ENCODE results near the gene SFMBT2. TPM values are rescaled to one million over a fixed set of nuclear protein-coding genes. Genes with fewer than 3 reads are reported as not detected.
"Not testable (repeated sequence)": the region's sequence is repeated elsewhere in the genome, so short reads cannot be mapped to it uniquely, and the experiment has no call there.

Gene SFMBT2
- total and polyA plus RNA-seq, 7 donors, result 0.53 to 8.2 (median 3.0) TPM

GRCh38 chr10:7312488-7312857, 98.4 kb downstream of the SFMBT2 start:
- Histone ChIP-seq H3K4me3 (no peak overlapping the region), H3K27ac (no peak overlapping the region), H3K4me1 (no peaks in the 10 kb centered on the region), H3K27me3 (ENCODE audit: insufficient read depth in 3 of 3, low read length in 2 of 3) (no peaks in the 10 kb centered on the region), H3K9me3 (no peaks in the 10 kb centered on the region), H3K36me3 (ENCODE audit: insufficient read depth in 1 of 2, low read depth in 1 of 2) (peaks cover 0 to 2% of the 10 kb centered on the region in 2 donors)
- TF ChIP-seq CTCF (IDR thresholded peaks at IDR 0.05), result no peak
- WGBS, 3 donors, result 81 to 90% (median 89%) methylated on average over 7 of the region's 7 CpGs
- intact Hi-C loops (cut with DNase I), result no loop called here
- DNase-seq (no peak), ATAC-seq (no peak)

GRCh38 chr10:7311850-7312487, 98.9 kb downstream of the SFMBT2 start:
- DNase-seq; ATAC-seq; H3K36me3 ChIP-seq (ENCODE audit: insufficient read depth in 1 of 2, low read depth in 1 of 2); intact Hi-C loops (cut with DNase I); H3K9me3 ChIP-seq; H3K27ac ChIP-seq; H3K27me3 ChIP-seq (ENCODE audit: insufficient read depth in 3 of 3, low read length in 2 of 3); H3K4me3 ChIP-seq; H3K4me1 ChIP-seq: not testable (repeated sequence)
- WGBS, 3 donors, result 86 to 93% (median 87%) methylated on average over 13 of the region's 13 CpGs

GRCh38 chr10:7311218-7311849, 99.5 kb downstream of the SFMBT2 start:
- WGBS, 3 donors, result 69 to 78% (median 69%) methylated on average over 9 of the region's 9 CpGs
- Histone ChIP-seq H3K9me3 (no peaks in the 10 kb centered on the region), H3K36me3 (ENCODE audit: insufficient read depth in 1 of 2, low read depth in 1 of 2) (peaks cover 0 to 2% of the 10 kb centered on the region in 2 donors), H3K4me3 (no peak overlapping the region), H3K27me3 (ENCODE audit: insufficient read depth in 3 of 3, low read length in 2 of 3) (no peaks in the 10 kb centered on the region), H3K27ac (no peak overlapping the region), H3K4me1 (no peaks in the 10 kb centered on the region)
- intact Hi-C loops (cut with DNase I), result no loop called here
- no peak for TF ChIP-seq CTCF (IDR thresholded peaks at IDR 0.05)
- DNase-seq (no peak), ATAC-seq (peak; percentile 61 to 82 (median 76))

- H3K36me3 ChIP-seq (ENCODE audit: insufficient read depth in 1 of 2, low read depth in 1 of 2), result peaks cover 0 to 2% of the 10 kb centered on the region in 2 donors
- intact Hi-C loops (cut with DNase I), result no loop called here
- no peak overlapping the region for H3K4me3 ChIP-seq
- H3K27ac ChIP-seq, result no peak overlapping the region
- no peaks in the 10 kb centered on the region for H3K27me3 ChIP-seq (ENCODE audit: insufficient read depth in 3 of 3, low read length in 2 of 3)
- peak in 3 of 4 donors; percentile 73 to 79 (median 75) for ATAC-seq
- no peaks in the 10 kb centered on the region for H3K4me1 ChIP-seq
- H3K9me3 ChIP-seq, result no peaks in the 10 kb centered on the region
- no peak for TF ChIP-seq CTCF (IDR thresholded peaks at IDR 0.05)
- DNase-seq, result no peak
- WGBS, 3 donors, result 60 to 89% (median 62%) methylated on average over 8 of the region's 8 CpGs
These were observed 100.8 kb downstream of the SFMBT2 start for GRCh38 chr10:7310076-7310475.

GRCh38 chr10:7308826-7309225, 102.0 kb downstream of the SFMBT2 start:
- H3K36me3 ChIP-seq (ENCODE audit: insufficient read depth in 1 of 2, low read depth in 1 of 2), result peaks cover 0 to 2% of the 10 kb centered on the region in 2 donors
- H3K27me3 ChIP-seq (ENCODE audit: insufficient read depth in 3 of 3, low read length in 2 of 3), result no peaks in the 10 kb centered on the region
- no peak overlapping the region for H3K27ac ChIP-seq
- no peaks in the 10 kb centered on the region for H3K4me1 ChIP-seq
- TF ChIP-seq CTCF (IDR thresholded peaks at IDR 0.05), result no peak
- ATAC-seq (no peak), DNase-seq (no peak)
- WGBS, 3 donors, result 96 to 98% (median 97%) methylated on average over 7 of the region's 7 CpGs
- intact Hi-C loops (cut with DNase I), result no loop called here
- no peaks in the 10 kb centered on the region for H3K9me3 ChIP-seq
- no peak overlapping the region for H3K4me3 ChIP-seq
